GM12801 (cell line): ENCODE results near the gene ATP13A5.

ENCODE experiments used
- CTCF ChIP-seq: IDR thresholded peaks from one replicate; pipeline ENCODE4 v1.5.1; 2011; ENCODE audit warnings: control low read depth; ENCODE audit not compliant: insufficient read length; ENCODE audit errors: extremely low read depth

ATP13A5 gene

GRCh38 chr3:193347521-193348501, 30.7 kb downstream of the ATP13A5 start:
- TF ChIP-seq CTCF: no peak

- no peak for TF ChIP-seq CTCF
Observed at GRCh38 chr3:193346259-193346658, 32.3 kb downstream of the ATP13A5 start.

GRCh38 chr3:193345431-193345830, 33.1 kb downstream of the ATP13A5 start:
- no peak for TF ChIP-seq CTCF

- TF ChIP-seq CTCF: no peak
Observed at GRCh38 chr3:193344486-193344885, 34.1 kb downstream of the ATP13A5 start.

GRCh38 chr3:193343726-193344222, 34.8 kb downstream of the ATP13A5 start:
- TF ChIP-seq CTCF: no peak

GRCh38 chr3:193342551-193342950, 36.0 kb downstream of the ATP13A5 start:
- TF ChIP-seq CTCF: no peak

GRCh38 chr3:193335031-193335430, 43.5 kb downstream of the ATP13A5 start:
- no peak for TF ChIP-seq CTCF
